Keratinocyte (primary cell): ENCODE results near the gene PPP1R36.

Experiments
- CTCF ChIP-seq, 3 experiments: IDR thresholded peaks in 1 of 3; conservative IDR thresholded peaks in 1 of 3; optimal IDR thresholded peaks in 1 of 3; 2 replicates in 2 of 3; 3 replicates in 1 of 3; pipeline versions ENCODE3 to v1.5.1; 2011; ENCODE audit warnings: low read length in 3 of 3, mild to moderate bottlenecking in 3 of 3, moderate library complexity in 2 of 3, control low read depth in 1 of 3, inconsistent platforms in 1 of 3; ENCODE audit not compliant: insufficient read depth in 2 of 3; ENCODE audit errors: extremely low read depth in 1 of 3
- EZH2 ChIP-seq: IDR thresholded peaks from one replicate; pipeline ENCODE4 v1.6.1; 2012; ENCODE audit warnings: inconsistent platforms, mild to moderate bottlenecking, low read length, moderate library complexity

- TF ChIP-seq CTCF (optimal IDR thresholded peaks at IDR 0.05 in 1 of 3, IDR thresholded peaks at IDR 0.05 in 1 of 3, conservative IDR thresholded peaks at IDR 0.05 in 1 of 3; ENCODE audit: extremely low read depth in 1 of 3, insufficient read depth in 2 of 3, low read length in 3 of 3) (no peak), EZH2 (no peak)
Observed at GRCh38 chr14:64502887-64503433, 46.8 kb upstream of the PPP1R36 start.
